HG02943 (cell line): ENCODE results near the gene PIGB.
"Not testable (repeated sequence)": the region's sequence is repeated elsewhere in the genome, so short reads cannot be mapped to it uniquely, and the experiment has no call there.

Experiments used
- ATAC-seq: cut with Tn5 transposase; IDR thresholded peaks from one replicate; pipeline ENCODE4 v1.9.1; 2021; ENCODE audit warnings: mild to moderate bottlenecking, low read depth, moderate library complexity; ENCODE audit not compliant: unreplicated experiment

Gene PIGB

GRCh38 chr15:55290528-55291057, 28.4 kb upstream of the PIGB start:
- peak; percentile 83 for ATAC-seq

GRCh38 chr15:55297315-55297714, 21.7 kb upstream of the PIGB start:
- no peak for ATAC-seq

- not testable (repeated sequence) for ATAC-seq
These were observed 16.2 kb upstream of the PIGB start for GRCh38 chr15:55302801-55303200.

GRCh38 chr15:55319537-55320237, 665 bp downstream of the PIGB start:
- ATAC-seq, result no peak

- ATAC-seq, result no peak
These were observed 1.2 kb downstream of the PIGB start for GRCh38 chr15:55320238-55320550.

- ATAC-seq, result no peak
These were observed 1.9 kb downstream of the PIGB start for GRCh38 chr15:55320963-55321362.

- no peak for ATAC-seq
These were observed 3.4 kb downstream of the PIGB start for GRCh38 chr15:55322467-55322866.

- ATAC-seq, result no peak
These were observed 8.4 kb downstream of the PIGB start for GRCh38 chr15:55327387-55327786.

GRCh38 chr15:55334371-55334770, 15.3 kb downstream of the PIGB start:
- ATAC-seq, result no peak

- ATAC-seq, result no peak
These were observed 16.0 kb downstream of the PIGB start for GRCh38 chr15:55334997-55335396.

GRCh38 chr15:55337160-55337559, 18.1 kb downstream of the PIGB start:
- ATAC-seq, result no peak

GRCh38 chr15:55343168-55343567, 24.1 kb downstream of the PIGB start:
- no peak for ATAC-seq

- ATAC-seq, result no peak
These were observed 25.2 kb downstream of the PIGB start for GRCh38 chr15:55344206-55344605.

GRCh38 chr15:55348281-55348778, 29.3 kb downstream of the PIGB start:
- ATAC-seq, result no peak

- ATAC-seq, result no peak
These were observed 30.3 kb downstream of the PIGB start for GRCh38 chr15:55349282-55349681.

- ATAC-seq, result no peak
These were observed 34.0 kb downstream of the PIGB start for GRCh38 chr15:55353025-55353424.

GRCh38 chr15:55356985-55357585, 38.1 kb downstream of the PIGB start:
- ATAC-seq, result no peak

- no peak for ATAC-seq
These were observed 38.8 kb downstream of the PIGB start for GRCh38 chr15:55357774-55358173.

- no peak for ATAC-seq
These were observed 39.4 kb downstream of the PIGB start for GRCh38 chr15:55358471-55358870.

GRCh38 chr15:55360256-55360655, 41.2 kb downstream of the PIGB start:
- ATAC-seq, result no peak

GRCh38 chr15:55361048-55361447, 42.0 kb downstream of the PIGB start:
- ATAC-seq, result no peak

GRCh38 chr15:55362641-55363040, 43.6 kb downstream of the PIGB start:
- no peak for ATAC-seq
